Measurements from ENCODE around the gene IFI16.
"Not testable (repeated sequence)": the region's sequence is repeated elsewhere in the genome, so short reads cannot be mapped to it uniquely, and the experiment has no call there.

The IFI16 gene

GRCh38 chr1:159009287-159009686, 420 bp upstream of the IFI16 start:
- no peak for DNase-seq

DNA sequence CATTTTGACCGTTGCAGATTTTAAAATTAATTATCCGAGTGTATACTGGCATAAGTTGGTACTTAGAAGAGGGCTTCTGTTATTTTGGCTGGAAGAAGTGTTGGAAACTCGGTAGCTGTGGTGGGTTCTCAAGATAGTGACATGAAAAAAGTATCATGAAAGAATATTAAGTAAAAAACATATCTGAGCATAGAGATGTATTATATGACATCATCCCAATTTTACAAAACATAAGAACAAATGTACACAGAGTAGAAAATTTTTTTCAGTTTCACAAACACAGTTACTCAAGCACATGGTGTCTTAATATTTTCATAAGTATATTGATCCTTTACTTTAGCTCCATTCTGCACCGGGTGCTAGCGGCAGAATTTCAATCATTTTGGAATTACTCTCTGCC, 684 bp downstream of the IFI16 start:
- DNase-seq, result no peak

GRCh38 chr1:159011001-159011400, 1.3 kb downstream of the IFI16 start:
- DNase-seq, result not testable (repeated sequence)

DNA sequence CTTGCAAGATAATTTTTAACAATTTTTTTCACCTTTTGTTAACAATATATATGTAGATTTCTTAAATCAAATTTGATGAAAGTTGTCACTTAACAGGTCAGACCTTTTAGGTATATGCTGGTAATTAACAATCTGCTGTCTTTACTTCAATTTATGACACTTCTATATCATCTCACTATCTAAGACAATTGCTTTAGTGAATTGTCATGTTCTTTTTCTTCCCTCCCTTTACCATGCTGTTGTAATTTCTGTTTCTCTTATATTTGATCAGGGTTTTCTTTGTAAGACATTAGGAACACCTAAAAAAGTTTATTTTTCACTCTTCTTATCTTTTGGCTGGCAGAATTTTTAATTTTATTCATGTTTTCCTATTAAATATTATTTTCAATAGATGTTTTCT, 2.0 kb downstream of the IFI16 start:
- DNase-seq, result no peak

DNA sequence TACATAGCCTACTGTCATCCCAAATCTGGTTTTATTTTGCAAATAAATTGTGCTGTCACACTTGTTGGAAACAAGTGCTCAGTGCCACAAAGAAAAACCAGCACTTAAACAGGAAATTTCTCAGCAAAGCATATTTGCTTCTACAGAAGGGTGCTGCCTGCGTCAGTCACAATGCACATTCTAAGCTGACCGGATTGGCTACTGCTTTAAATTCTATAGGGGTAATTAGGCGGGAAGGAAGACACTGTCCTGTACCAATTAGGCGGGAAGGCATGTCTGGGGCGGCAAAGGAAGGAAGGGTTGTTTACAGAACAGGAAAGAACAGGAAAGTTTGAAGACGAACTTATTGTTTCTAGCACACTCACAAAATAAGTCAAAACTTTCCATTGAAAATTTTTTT, 2.8 kb downstream of the IFI16 start:
- DNase-seq, result peak; percentile 28

GRCh38 chr1:159014003-159014571, 4.4 kb downstream of the IFI16 start:
- DNase-seq, result no peak

DNA sequence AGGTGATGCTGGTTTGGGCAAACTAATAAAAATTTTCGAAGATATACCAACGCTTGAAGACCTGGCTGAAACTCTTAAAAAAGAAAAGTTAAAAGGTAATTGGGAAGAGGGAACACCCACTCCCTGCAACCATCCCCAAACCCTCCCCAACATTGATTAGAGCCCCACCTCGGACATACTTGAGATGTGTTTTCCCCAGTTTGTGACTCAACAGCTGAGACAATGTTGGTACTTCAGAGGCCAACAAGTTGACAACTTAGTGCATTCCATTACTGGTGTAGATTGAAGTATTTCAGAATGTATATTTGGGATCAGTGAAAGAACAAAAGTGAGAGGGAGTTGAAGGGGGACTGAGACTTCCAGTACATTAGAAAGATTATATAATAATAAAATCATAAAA, 5.1 kb downstream of the IFI16 start:
- no peak for DNase-seq

DNA sequence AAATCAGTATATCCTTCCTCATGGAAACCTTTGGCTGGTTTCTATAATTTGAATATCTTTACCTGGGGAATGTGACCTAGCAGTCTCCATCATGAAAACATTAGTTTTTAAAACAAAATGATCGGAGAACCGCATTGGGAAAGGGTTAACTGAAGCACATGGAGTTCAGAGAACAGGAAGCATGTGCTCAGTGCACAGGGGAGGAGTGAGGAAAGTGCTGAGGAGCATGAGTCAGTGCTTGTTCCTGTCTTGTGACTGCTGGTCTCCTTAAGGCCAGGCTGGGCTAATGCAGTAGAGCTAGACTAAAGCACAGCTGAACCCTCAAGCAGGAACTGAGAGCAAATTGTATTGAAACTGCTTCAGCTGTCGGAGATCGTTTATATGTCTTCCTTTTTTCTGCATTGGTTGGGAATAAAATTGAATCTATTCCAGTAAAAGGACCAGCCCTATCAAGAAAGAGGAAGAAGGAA, 5.8 kb downstream of the IFI16 start:
- DNase-seq, result peak; percentile 77

DNA sequence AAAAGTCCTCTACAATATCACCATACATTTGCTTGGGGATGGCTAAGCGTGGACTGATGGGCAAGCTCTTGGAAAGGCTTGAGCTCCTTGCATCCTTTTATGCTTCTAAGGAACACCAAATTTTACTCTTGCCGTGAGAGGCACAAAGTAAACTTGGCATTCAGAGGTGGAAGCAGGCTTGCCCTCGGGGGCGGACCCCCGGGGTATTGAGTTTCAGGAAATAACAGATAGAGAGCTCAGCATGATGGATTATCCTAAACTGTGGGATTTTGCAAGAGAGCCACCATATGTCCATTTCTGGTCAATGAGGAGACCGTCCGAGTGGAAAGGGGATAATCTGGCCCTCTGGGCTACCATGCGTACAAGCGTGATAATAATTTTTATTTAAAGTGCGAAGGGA, 14.0 kb downstream of the IFI16 start:
- no peak for DNase-seq

DNA sequence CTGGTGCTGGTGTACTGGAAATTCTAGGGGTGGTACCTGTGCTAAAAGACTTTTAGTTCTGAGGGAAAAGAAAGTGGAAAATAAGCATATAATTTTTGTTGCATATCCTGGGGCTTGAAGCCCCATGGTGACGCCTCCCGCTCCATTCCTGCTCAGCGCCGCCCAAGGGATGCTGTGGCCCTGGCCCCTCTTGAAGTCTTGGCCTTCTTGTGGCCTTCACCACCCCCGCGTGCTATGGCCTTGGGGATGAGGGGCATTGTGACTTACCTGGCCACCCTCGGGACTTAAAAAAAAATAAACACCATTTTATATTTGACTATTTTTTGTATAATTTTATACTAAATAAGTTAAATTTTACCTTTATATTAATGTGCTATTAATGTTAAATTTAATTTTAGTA, 15.3 kb downstream of the IFI16 start:
- DNase-seq, result no peak

GRCh38 chr1:159026841-159027240, 17.1 kb downstream of the IFI16 start:
- not testable (repeated sequence) for DNase-seq

DNA sequence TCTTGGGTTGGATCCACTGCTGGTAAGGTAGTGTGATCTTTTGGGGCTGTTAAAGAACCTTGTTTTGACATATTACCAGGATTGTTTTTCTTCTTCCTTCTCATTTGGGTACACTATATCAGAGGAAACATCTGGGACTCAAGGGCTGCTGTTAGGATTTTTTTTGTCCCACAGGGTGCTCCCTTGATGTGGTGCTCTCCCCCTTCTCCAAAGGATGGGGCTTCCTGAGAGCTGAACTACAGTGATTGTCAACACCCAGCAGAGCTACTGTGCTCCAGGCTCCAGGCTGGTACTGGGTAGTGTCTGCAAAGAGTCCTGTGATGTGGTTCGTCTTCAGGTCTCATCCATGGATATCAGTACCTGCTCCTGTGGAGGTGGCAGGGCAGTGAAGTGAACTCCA, 20.6 kb downstream of the IFI16 start:
- DNase-seq, result no peak

DNA sequence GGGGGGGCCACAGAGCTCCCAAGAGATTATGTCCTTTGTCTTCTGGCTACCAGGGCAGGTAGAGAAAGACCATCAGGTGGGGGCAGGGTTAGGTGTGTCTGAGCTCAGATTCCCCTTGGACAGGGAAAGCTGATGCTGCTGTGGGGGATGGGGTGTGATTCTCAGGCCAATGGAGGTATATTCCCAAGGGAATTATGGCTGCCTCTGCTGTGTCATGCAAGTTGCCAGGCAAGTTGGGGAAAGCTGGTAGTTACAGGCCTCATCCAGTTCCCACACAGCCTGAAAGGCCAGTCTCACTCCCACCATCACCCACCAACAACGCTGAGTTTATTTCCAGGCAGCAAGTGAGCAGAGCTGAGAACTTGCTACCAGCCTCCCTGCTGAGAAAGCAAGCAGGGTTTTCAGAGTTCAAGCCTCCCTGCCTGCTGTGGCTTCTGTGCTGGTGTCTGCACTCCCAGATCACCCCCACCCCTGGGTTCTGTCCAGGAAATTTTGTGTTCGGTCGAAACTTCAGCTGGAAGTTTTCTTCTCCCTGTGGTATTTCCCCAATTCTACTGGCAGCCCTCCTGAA, 21.3 kb downstream of the IFI16 start:
- peak; percentile 10 for DNase-seq

DNA sequence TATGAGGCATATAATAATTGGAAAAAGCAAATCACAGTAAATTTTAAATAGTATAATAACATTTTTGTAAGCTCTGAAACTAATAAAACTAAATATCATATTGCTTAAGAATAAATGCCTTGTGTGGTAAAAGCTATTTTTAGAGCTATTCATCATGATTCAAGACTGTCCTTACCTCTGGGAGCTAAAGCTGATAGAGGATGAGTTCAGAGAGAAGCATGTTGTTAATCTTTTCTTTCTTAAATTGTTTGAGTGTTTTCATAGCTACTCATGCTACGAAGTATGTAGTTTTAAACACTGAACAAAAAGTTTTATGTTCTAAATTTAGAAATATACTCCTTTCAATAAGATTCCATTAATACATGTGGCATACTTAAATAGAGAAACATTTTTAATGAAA, 30.5 kb downstream of the IFI16 start:
- peak; percentile 82 for DNase-seq

GRCh38 chr1:159040893-159041724, 31.4 kb downstream of the IFI16 start:
- DNase-seq, result no peak

- not testable (repeated sequence) for DNase-seq
Observed at GRCh38 chr1:159046486-159046885, 36.8 kb downstream of the IFI16 start.

DNA sequence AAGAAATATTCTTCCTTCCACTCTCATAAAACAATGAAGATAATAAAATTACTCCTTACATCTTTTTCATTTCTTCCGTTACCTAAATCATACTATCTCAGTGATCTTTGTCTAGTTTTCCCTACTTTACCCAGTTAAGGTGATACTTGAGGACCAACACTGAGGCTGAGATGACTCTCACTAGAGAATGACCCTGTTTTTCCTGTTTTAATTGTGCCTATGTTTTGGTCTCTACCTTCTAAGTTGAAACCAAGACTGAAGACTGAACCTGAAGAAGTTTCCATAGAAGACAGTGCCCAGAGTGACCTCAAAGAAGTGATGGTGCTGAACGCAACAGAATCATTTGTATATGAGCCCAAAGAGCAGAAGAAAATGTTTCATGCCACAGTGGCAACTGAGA, 41.7 kb downstream of the IFI16 start:
- DNase-seq, result no peak

DNA sequence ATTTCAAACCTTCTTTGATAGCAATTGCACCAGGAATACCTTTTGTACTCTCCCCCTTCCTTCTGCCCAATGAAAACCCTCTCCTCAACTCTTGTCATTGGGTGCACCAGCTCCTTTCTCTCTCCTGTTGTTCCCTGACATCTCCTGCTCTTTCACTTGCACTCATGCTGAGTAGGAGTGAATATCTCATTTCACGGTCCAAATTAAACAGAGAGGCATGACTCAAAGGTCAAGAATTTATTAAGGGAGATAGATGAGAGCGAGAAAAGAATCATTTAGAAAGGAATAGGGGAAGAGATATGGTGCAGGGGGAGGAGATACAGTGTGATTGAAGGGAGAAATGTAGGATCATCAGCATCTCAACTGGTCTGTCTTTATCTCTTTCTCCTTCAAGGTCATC, 44.7 kb downstream of the IFI16 start:
- no peak for DNase-seq

DNA sequence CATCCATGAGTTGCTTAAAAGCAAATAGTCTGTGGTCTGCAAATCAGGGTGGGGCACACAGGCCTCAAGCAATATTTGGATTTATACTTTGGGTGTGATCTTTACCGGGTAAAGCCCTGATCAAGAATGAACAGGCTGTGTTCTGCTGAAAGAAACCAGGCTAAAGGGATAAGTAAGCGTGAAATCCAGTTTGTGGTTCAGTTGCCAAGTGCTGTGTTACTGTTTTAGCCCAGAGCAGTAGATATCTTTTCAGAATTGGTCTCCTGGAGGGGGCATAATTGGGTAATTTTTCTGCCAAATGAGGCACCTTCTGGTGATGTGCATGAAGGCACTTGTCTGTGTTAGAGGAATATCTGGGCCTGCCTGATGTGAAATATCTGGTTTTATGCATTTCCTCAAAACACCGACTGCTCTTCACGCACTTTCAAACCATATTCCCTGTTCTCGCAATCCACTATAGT, 45.5 kb downstream of the IFI16 start:
- DNase-seq, result no peak

- no peak for DNase-seq
Observed at GRCh38 chr1:159056069-159056698, 46.5 kb downstream of the IFI16 start.

GRCh38 chr1:159058751-159059150, 49.0 kb downstream of the IFI16 start:
- DNase-seq, result no peak

GRCh38 chr1:159065106-159065505, 55.4 kb downstream of the IFI16 start:
- no peak for DNase-seq

DNA sequence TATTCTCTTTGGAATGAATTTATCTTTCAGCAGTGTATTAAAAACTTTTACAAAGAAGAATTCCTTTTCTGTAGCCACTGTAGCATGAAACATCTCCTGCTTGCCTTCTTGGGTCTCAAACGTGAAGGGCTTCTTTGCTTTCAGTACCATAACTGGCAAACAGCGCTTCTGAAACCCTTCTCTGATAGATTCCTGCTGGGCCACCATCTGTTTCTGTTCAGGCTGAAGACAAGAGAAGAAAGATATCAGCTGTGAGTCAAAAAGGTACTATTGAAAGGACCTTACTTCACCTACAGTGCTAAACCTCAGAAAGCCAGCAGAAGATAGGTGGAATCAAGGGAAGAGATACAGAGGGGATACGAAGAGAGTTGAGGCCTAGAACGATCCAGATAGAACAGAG, 56.4 kb downstream of the IFI16 start:
- no peak for DNase-seq
